BJ (cell line): ENCODE data around the gene PCDH17. TPM values are rescaled to one million over a fixed set of nuclear protein-coding genes. Genes with fewer than 3 reads are reported as not detected.

Experiments used
- CTCF ChIA-PET: fragments of 350-600 bp; formaldehyde crosslinking; extraction: SDS; loops from one replicate; lab custom pipeline; 2021; ENCODE audit warnings: antibody characterized with exemption, inconsistent platforms; lab: Yijun Ruan, JAX
- POLR2A ChIA-PET: fragments of 300-600 bp; sonication (Branson Sonifier 250); formaldehyde crosslinking; extraction: SDS; loops from one replicate; lab custom pipeline; 2021; ENCODE audit warnings: antibody characterized with exemption; lab: Charles Lee
- DNase-seq: peaks from one replicate; pipeline ENCODE4 v3.0.0-alpha.2; 2011; ENCODE audit warnings: low read depth
- H3K27me3 ChIP-seq: 2 replicates; pipeline ENCODE4 v1.6.0; 2011; ENCODE audit warnings: low read length; ENCODE audit not compliant: control insufficient read depth, insufficient read depth
- H3K36me3 ChIP-seq: 2 replicates; pipeline ENCODE4 v1.5.1; 2011; ENCODE audit warnings: low read length; ENCODE audit not compliant: control insufficient read depth, insufficient read depth
- H3K4me3 ChIP-seq: 2 replicates; pipeline ENCODE4 v1.5.1; 2011; ENCODE audit warnings: low read depth, mild to moderate bottlenecking, control low read depth, low read length
- CTCF ChIP-seq: IDR thresholded peaks from 2 replicates; pipeline ENCODE4 v1.5.1; 2011; ENCODE audit warnings: low read depth, mild to moderate bottlenecking, control low read depth, inconsistent platforms, low read length, moderate library complexity; ENCODE audit not compliant: insufficient read depth
- polyA minus RNA-seq: library from RNA; depleted of rRNA, polyadenylated mRNA; stranded (reverse); fragments of >200 nt; gene quantifications from 2 replicates; pipeline ENCODE4 v1.2.3, GENCODE V29; 2011; rRNA and poly(A)+ RNA removed
- polyA plus RNA-seq: library from polyadenylated mRNA; depleted of rRNA; stranded (reverse); fragments of >200 nt; gene quantifications from 2 replicates; pipeline ENCODE4 v1.2.3, GENCODE V29; 2011; rRNA removed

Gene PCDH17
- polyA plus RNA-seq (0.01 TPM in 1 of 2 replicates, not detected in the other), polyA minus RNA-seq (0.14 TPM in 1 of 2 replicates, not detected in the other)

GRCh38 chr13:57631596-57632275 is at the start of gene PCDH17:
Gene PCDH17, plus strand, starts transcription at chr13:57631744. Its CDS starts 803 bp downstream, at chr13:57632547.
- ChIA-PET POLR2A (no interaction called here), CTCF (no interaction called here)
- Histone ChIP-seq H3K27me3 (peaks cover 30% of the 10 kb centered on the region), H3K4me3 (peak within 1 kb of the TSS; percentile 38), H3K36me3 (no peaks in the 10 kb centered on the region)
- no peak for TF ChIP-seq CTCF
- DNase-seq = no peak

GRCh38 chr13:57582032-57582431 is 49.5 kb upstream of the PCDH17 start:
- ChIA-PET CTCF (no interaction called here), POLR2A (no interaction called here)
- no peak for DNase-seq
- no peaks in the 10 kb centered on the region for H3K36me3 ChIP-seq
- no peaks in the 10 kb centered on the region for H3K27me3 ChIP-seq
- no peak for TF ChIP-seq CTCF
- H3K4me3 ChIP-seq = no peak overlapping the region

- DNase-seq = no peak
- no peaks in the 10 kb centered on the region for H3K27me3 ChIP-seq
- ChIA-PET POLR2A (no interaction called here), CTCF (no interaction called here)
- H3K4me3 ChIP-seq = no peak overlapping the region
- H3K36me3 ChIP-seq = no peaks in the 10 kb centered on the region
- TF ChIP-seq CTCF = no peak
Observed at GRCh38 chr13:57583529-57583928, 48.0 kb upstream of the PCDH17 start.

GRCh38 chr13:57588639-57589038 is 42.9 kb upstream of the PCDH17 start:
- ChIA-PET CTCF (no interaction called here), POLR2A (no interaction called here)
- H3K4me3 ChIP-seq = no peak overlapping the region
- no peaks in the 10 kb centered on the region for H3K27me3 ChIP-seq
- TF ChIP-seq CTCF = no peak
- H3K36me3 ChIP-seq = no peaks in the 10 kb centered on the region
- no peak for DNase-seq

GRCh38 chr13:57595775-57596174 is 35.8 kb upstream of the PCDH17 start:
- CTCF ChIA-PET = interaction anchor here (1.2 kb wide), 1 partner anchor 29 kb away, joined by 3 read pairs; no protein-coding TSS in a partner anchor
- H3K36me3 ChIP-seq = no peaks in the 10 kb centered on the region
- H3K27me3 ChIP-seq = no peaks in the 10 kb centered on the region
- POLR2A ChIA-PET = no interaction called here
- no peak for DNase-seq
- no peak for TF ChIP-seq CTCF
- H3K4me3 ChIP-seq = no peak overlapping the region
